ENCODE measurements around the gene USP47. TPM values are rescaled to one million over a fixed set of nuclear protein-coding genes. Genes with fewer than 3 reads are reported as not detected.
"Not testable (repeated sequence)": the region's sequence is repeated elsewhere in the genome, so short reads cannot be mapped to it uniquely, and the experiment has no call there.

Gene USP47
- total RNA-seq, 2 experiments from 2014 or later: 52.4 to 56.0 TPM

- H3K4me1 Mint-ChIP-seq (ENCODE audit: low read depth): no peaks in the 10 kb centered on the region
- CTCF ChIA-PET: interaction anchor here (1.2 kb wide), 1 partner anchor 15 kb away, joined by 5 read pairs; no protein-coding TSS in a partner anchor
- no peaks in the 10 kb centered on the region for H3K9me3 Mint-ChIP-seq
- no peak overlapping the region for H3K27ac Mint-ChIP-seq
- no peak for DNase-seq
- peaks cover 2% of the 10 kb centered on the region for H3K27me3 Mint-ChIP-seq (ENCODE audit: low read depth)
- intact Hi-C loops (cut with micrococcal nuclease): no loop called here
- H3K4me3 Mint-ChIP-seq: no peak overlapping the region
- H3K36me3 Mint-ChIP-seq (ENCODE audit: low read depth): no peaks in the 10 kb centered on the region
Observed at GRCh38 chr11:11813288-11813962, 28.3 kb upstream of the USP47 start.

GRCh38 chr11:11814614-11815452 is 26.9 kb upstream of the USP47 start:
- no peaks in the 10 kb centered on the region for H3K9me3 Mint-ChIP-seq
- DNase-seq: no peak
- intact Hi-C loops (cut with micrococcal nuclease): no loop called here
- CTCF ChIA-PET: no interaction called here
- H3K36me3 Mint-ChIP-seq (ENCODE audit: low read depth): no peaks in the 10 kb centered on the region
- no peaks in the 10 kb centered on the region for H3K4me1 Mint-ChIP-seq (ENCODE audit: low read depth)
- H3K4me3 Mint-ChIP-seq: no peak overlapping the region
- H3K27me3 Mint-ChIP-seq (ENCODE audit: low read depth): no peaks in the 10 kb centered on the region
- no peak overlapping the region for H3K27ac Mint-ChIP-seq

GRCh38 chr11:11816511-11817314 is 25.1 kb upstream of the USP47 start:
- no peak for DNase-seq
- CTCF ChIA-PET: no interaction called here
- no peak overlapping the region for H3K4me3 Mint-ChIP-seq
- intact Hi-C loops (cut with micrococcal nuclease): no loop called here
- no peaks in the 10 kb centered on the region for H3K9me3 Mint-ChIP-seq
- no peaks in the 10 kb centered on the region for H3K36me3 Mint-ChIP-seq (ENCODE audit: low read depth)
- H3K27ac Mint-ChIP-seq: no peak overlapping the region
- H3K27me3 Mint-ChIP-seq (ENCODE audit: low read depth): no peaks in the 10 kb centered on the region
- H3K4me1 Mint-ChIP-seq (ENCODE audit: low read depth): no peaks in the 10 kb centered on the region

- no peak for DNase-seq
- intact Hi-C loops (cut with micrococcal nuclease): no loop called here
- Mint-ChIP-seq H3K4me3 (no peak overlapping the region), H3K27ac (no peak overlapping the region), H3K27me3 (ENCODE audit: low read depth) (no peaks in the 10 kb centered on the region), H3K36me3 (ENCODE audit: low read depth) (no peaks in the 10 kb centered on the region), H3K9me3 (no peaks in the 10 kb centered on the region), H3K4me1 (ENCODE audit: low read depth) (no peaks in the 10 kb centered on the region)
- CTCF ChIA-PET: interaction anchor here (1.3 kb wide), 1 partner anchor 19 kb away, joined by 5 read pairs; no protein-coding TSS in a partner anchor
Observed at GRCh38 chr11:11817957-11818356, 23.8 kb upstream of the USP47 start.

- no peaks in the 10 kb centered on the region for H3K36me3 Mint-ChIP-seq (ENCODE audit: low read depth)
- H3K4me3 Mint-ChIP-seq: no peak overlapping the region
- H3K9me3 Mint-ChIP-seq: no peaks in the 10 kb centered on the region
- no peak for DNase-seq
- CTCF ChIA-PET: interaction anchor here (1.3 kb wide), 1 partner anchor 19 kb away, joined by 5 read pairs; no protein-coding TSS in a partner anchor
- no peaks in the 10 kb centered on the region for H3K27me3 Mint-ChIP-seq (ENCODE audit: low read depth)
- no peak overlapping the region for H3K27ac Mint-ChIP-seq
- intact Hi-C loops (cut with micrococcal nuclease): no loop called here
- H3K4me1 Mint-ChIP-seq (ENCODE audit: low read depth): no peaks in the 10 kb centered on the region
Observed at GRCh38 chr11:11818529-11819121, 23.1 kb upstream of the USP47 start.

- no peaks in the 10 kb centered on the region for H3K4me1 Mint-ChIP-seq (ENCODE audit: low read depth)
- no peaks in the 10 kb centered on the region for H3K9me3 Mint-ChIP-seq
- no peaks in the 10 kb centered on the region for H3K27me3 Mint-ChIP-seq (ENCODE audit: low read depth)
- intact Hi-C loops (cut with micrococcal nuclease): no loop called here
- no peak overlapping the region for H3K4me3 Mint-ChIP-seq
- H3K27ac Mint-ChIP-seq: no peak overlapping the region
- CTCF ChIA-PET: no interaction called here
- H3K36me3 Mint-ChIP-seq (ENCODE audit: low read depth): no peaks in the 10 kb centered on the region
- DNase-seq: no peak
Observed at GRCh38 chr11:11821899-11822298, 19.9 kb upstream of the USP47 start.

- CTCF ChIA-PET: no interaction called here
- Mint-ChIP-seq H3K9me3 (no peaks in the 10 kb centered on the region), H3K27me3 (ENCODE audit: low read depth) (no peaks in the 10 kb centered on the region), H3K4me1 (ENCODE audit: low read depth) (no peaks in the 10 kb centered on the region), H3K4me3 (no peak overlapping the region), H3K36me3 (ENCODE audit: low read depth) (no peaks in the 10 kb centered on the region), H3K27ac (no peak overlapping the region)
- intact Hi-C loops (cut with micrococcal nuclease): no loop called here
- no peak for DNase-seq
Observed at GRCh38 chr11:11822946-11823345, 18.8 kb upstream of the USP47 start.

- no peak overlapping the region for H3K27ac Mint-ChIP-seq
- H3K4me3 Mint-ChIP-seq: no peak overlapping the region
- no peaks in the 10 kb centered on the region for H3K27me3 Mint-ChIP-seq (ENCODE audit: low read depth)
- no peaks in the 10 kb centered on the region for H3K36me3 Mint-ChIP-seq (ENCODE audit: low read depth)
- CTCF ChIA-PET: interaction anchor here (0.9 to 1.0 kb wide), 2 partner anchors 27 to 141 kb away, joined by 3 read pairs; no protein-coding TSS in a partner anchor
- no peaks in the 10 kb centered on the region for H3K9me3 Mint-ChIP-seq
- intact Hi-C loops (cut with micrococcal nuclease): no loop called here
- no peak for DNase-seq
- no peaks in the 10 kb centered on the region for H3K4me1 Mint-ChIP-seq (ENCODE audit: low read depth)
Observed at GRCh38 chr11:11826260-11826659, 15.5 kb upstream of the USP47 start.

GRCh38 chr11:11827272-11827671 is 14.5 kb upstream of the USP47 start:
- no peak overlapping the region for H3K4me3 Mint-ChIP-seq
- no peaks in the 10 kb centered on the region for H3K9me3 Mint-ChIP-seq
- DNase-seq: no peak
- H3K4me1 Mint-ChIP-seq (ENCODE audit: low read depth): no peaks in the 10 kb centered on the region
- no peaks in the 10 kb centered on the region for H3K27me3 Mint-ChIP-seq (ENCODE audit: low read depth)
- intact Hi-C loops (cut with micrococcal nuclease): no loop called here
- CTCF ChIA-PET: interaction anchor here (0.9 to 1.3 kb wide), 3 partner anchors 22 to 140 kb away, joined by 3 to 4 read pairs (median 3); no protein-coding TSS in a partner anchor
- H3K36me3 Mint-ChIP-seq (ENCODE audit: low read depth): no peaks in the 10 kb centered on the region
- no peak overlapping the region for H3K27ac Mint-ChIP-seq

GRCh38 chr11:11831406-11831805 is 10.4 kb upstream of the USP47 start:
- H3K36me3 Mint-ChIP-seq (ENCODE audit: low read depth); H3K9me3 Mint-ChIP-seq; DNase-seq; H3K27me3 Mint-ChIP-seq (ENCODE audit: low read depth); intact Hi-C loops (cut with micrococcal nuclease); H3K27ac Mint-ChIP-seq; H3K4me1 Mint-ChIP-seq (ENCODE audit: low read depth); H3K4me3 Mint-ChIP-seq: not testable (repeated sequence)
- CTCF ChIA-PET: interaction anchor here (0.6 kb wide), 1 partner anchor 22 kb away, joined by 3 read pairs; no protein-coding TSS in a partner anchor

GRCh38 chr11:11836676-11837231 is 5.0 kb upstream of the USP47 start:
- H3K27me3 Mint-ChIP-seq (ENCODE audit: low read depth): peaks cover 10% of the 10 kb centered on the region
- no peaks in the 10 kb centered on the region for H3K36me3 Mint-ChIP-seq (ENCODE audit: low read depth)
- H3K9me3 Mint-ChIP-seq: no peaks in the 10 kb centered on the region
- no peak for DNase-seq
- CTCF ChIA-PET: interaction anchor here (0.6 kb wide), 1 partner anchor 38 kb away, joined by 3 read pairs; no protein-coding TSS in a partner anchor
- no peak overlapping the region for H3K27ac Mint-ChIP-seq
- no peak overlapping the region for H3K4me3 Mint-ChIP-seq
- intact Hi-C loops (cut with micrococcal nuclease): no loop called here
- peaks cover 2% of the 10 kb centered on the region for H3K4me1 Mint-ChIP-seq (ENCODE audit: low read depth)

Measured in activated naive CD4-positive, alpha-beta T cell treated with anti-CD3 and anti-CD28 coated beads for 36 hours (primary cell).